Endothelial cell of umbilical vein (primary cell): ENCODE results near the gene TRIP13. TPM values are rescaled to one million over a fixed set of nuclear protein-coding genes. Genes with fewer than 3 reads are reported as not detected.

Experiments
- BruUV-seq: library from RNA; stranded (reverse); fragments of 400-500 nt; replicated peaks from 2 replicates; lab custom pipeline; 2021; lab: Mats Ljungman, UMichigan
- CTCF ChIA-PET: fragments of 300-600, 350-600 bp; sonication (Branson Sonifier 250); formaldehyde crosslinking; loops from one replicate; lab custom pipeline; 2021; ENCODE audit warnings: antibody characterized with exemption, inconsistent platforms; lab: Charles Lee
- POLR2A ChIA-PET: fragments of 300-600, 350-600 bp; sonication (Branson Sonifier 250); formaldehyde crosslinking; loops from one replicate; lab custom pipeline; 2021; ENCODE audit warnings: antibody characterized with exemption, inconsistent platforms; lab: Charles Lee
- DNase-seq: peaks from one replicate; pipeline ENCODE4 v3.0.0-alpha.2; 2011; ENCODE audit warnings: low read depth, low spot score
- FAIRE-seq: peaks from 2 replicates; lab custom pipeline; 2011; peaks lifted over from hg19 to GRCh38; lab: Jason Lieb, UNC
- H2AFZ ChIP-seq: 2 replicates; pipeline ENCODE4 v1.6.0; 2012; ENCODE audit warnings: low read depth, low read length, control low read depth, inconsistent platforms
- H3K27ac ChIP-seq: 2 replicates; pipeline ENCODE4 v1.5.1; 2011; ENCODE audit warnings: low read depth, mild to moderate bottlenecking, control low read depth, low read length, moderate library complexity; ENCODE audit not compliant: insufficient read depth
- H3K27me3 ChIP-seq, 2 experiments: 2 replicates each; pipeline versions ENCODE4 v1.6.0 to v1.6.1; 2011; ENCODE audit warnings: low read length in 2 of 2, mixed read lengths in 1 of 2; ENCODE audit not compliant: control insufficient read depth in 2 of 2, insufficient read depth in 2 of 2
- H3K36me3 ChIP-seq, 2 experiments: 2 replicates in 1 of 2; 3 replicates in 1 of 2; pipeline ENCODE4 v1.5.1; 2011; ENCODE audit warnings: low read length in 2 of 2, mild to moderate bottlenecking in 1 of 2, moderate library complexity in 1 of 2; ENCODE audit not compliant: control insufficient read depth in 2 of 2, insufficient read depth in 2 of 2; ENCODE audit errors: extremely low read depth in 1 of 2
- H3K4me1 ChIP-seq: 3 replicates; pipeline ENCODE4 v1.5.1; 2011; ENCODE audit warnings: mild to moderate bottlenecking, low read length; ENCODE audit not compliant: control insufficient read depth, insufficient read depth; ENCODE audit errors: extremely low read depth
- H3K4me2 ChIP-seq: 2 replicates; pipeline ENCODE4 v1.6.1; 2011; ENCODE audit warnings: low read length, control low read depth, mixed read lengths; ENCODE audit not compliant: insufficient read depth
- H3K4me3 ChIP-seq, 3 experiments: fragments of 200-600 bp in 1 of 3; sonication (generic), shearing (Covaris generic) in 1 of 3; replicated peaks in 1 of 3; 2 replicates each; pipeline ENCODE4 v1.5.1; 2011 to 2016; ENCODE audit warnings: control low read depth in 3 of 3, low read length in 3 of 3, mild to moderate bottlenecking in 2 of 3, inconsistent platforms in 1 of 3, low read depth in 1 of 3, moderate library complexity in 1 of 3; ENCODE audit not compliant: insufficient read depth in 1 of 3
- H3K79me2 ChIP-seq: 2 replicates; pipeline ENCODE4 v1.6.0; 2012; ENCODE audit warnings: low read length, inconsistent platforms; ENCODE audit not compliant: control insufficient read depth, insufficient read depth
- H3K9ac ChIP-seq: replicated peaks from 2 replicates; pipeline ENCODE3; 2011; ENCODE audit warnings: low read length, control low read depth; ENCODE audit not compliant: insufficient read depth; ENCODE audit errors: extremely low read depth
- H3K9me1 ChIP-seq: replicated peaks from 3 replicates; pipeline ENCODE4 v1.6.0; 2011; ENCODE audit warnings: mild to moderate bottlenecking, low read length; ENCODE audit not compliant: control insufficient read depth, insufficient read depth; ENCODE audit errors: extremely low read depth
- H3K9me3 ChIP-seq: replicated peaks from 2 replicates; pipeline ENCODE4 v1.5.1; 2012; ENCODE audit warnings: low read length, inconsistent platforms; ENCODE audit not compliant: control insufficient read depth, insufficient read depth
- H4K20me1 ChIP-seq: replicated peaks from 2 replicates; pipeline ENCODE3; 2011; ENCODE audit warnings: mild to moderate bottlenecking, low read length; ENCODE audit not compliant: control insufficient read depth, insufficient read depth; ENCODE audit errors: extremely low read depth
- EZH2 ChIP-seq: IDR thresholded peaks from 2 replicates; pipeline ENCODE4 v1.6.1; 2012; ENCODE audit warnings: borderline replicate concordance, low read depth, mild to moderate bottlenecking, moderate library complexity, low read length, inconsistent platforms; ENCODE audit not compliant: severe bottlenecking
- FOS ChIP-seq: IDR thresholded peaks from 2 replicates; pipeline ENCODE4 v1.6.1; 2011; ENCODE audit warnings: mild to moderate bottlenecking, low read length, moderate library complexity, borderline replicate concordance; ENCODE audit not compliant: insufficient read depth
- GATA2 ChIP-seq: IDR thresholded peaks from 2 replicates; pipeline ENCODE4 v1.7.0; 2011; ENCODE audit warnings: low read depth, mild to moderate bottlenecking, moderate library complexity, mixed read lengths, low read length; ENCODE audit not compliant: insufficient read length, insufficient read depth
- MAX ChIP-seq: IDR thresholded peaks from 2 replicates; pipeline ENCODE4 v1.6.1; 2011; ENCODE audit not compliant: insufficient read depth, insufficient read length
- POLR2A ChIP-seq: IDR thresholded peaks from 2 replicates; pipeline ENCODE4 v1.6.1; 2012; ENCODE audit warnings: low read depth, mild to moderate bottlenecking, control low read depth, low read length
- POLR2AphosphoS5 ChIP-seq: IDR thresholded peaks from 2 replicates; pipeline ENCODE4 v1.6.1; 2012; ENCODE audit warnings: low read depth, mild to moderate bottlenecking, control low read depth, low read length, moderate library complexity; ENCODE audit not compliant: insufficient read depth
- dilution Hi-C: fragments of 300-500 bp; cut with MboI; formaldehyde crosslinking; loops from one replicate; pipeline ENCODE4 v1.15.0; 2019; ENCODE audit warnings: low sequenced_read_pairs; ENCODE audit not compliant: extremely low pct_ligation_motif_present
- intact Hi-C: fragments of 100-400 bp; cut with micrococcal nuclease; formaldehyde crosslinking; loops from one replicate; pipeline ENCODE4 v1.10.0; 2022
- polyA plus RNA-seq, 4 experiments: library from polyadenylated mRNA; depleted of rRNA in 3 of 4; stranded (reverse) in 3 of 4; unstranded in 1 of 4; fragments of >200 nt; gene quantifications; 2 replicates each; pipeline versions ENCODE4 v1.2.1 to v1.2.3, GENCODE V29; 2011 to 2012; ENCODE audit warnings: missing spikeins in 1 of 4
- total RNA-seq: library from RNA; stranded (reverse); gene quantifications from 2 replicates; pipeline ENCODE4 v1.2.3, GENCODE V29; 2021

TRIP13 gene
- total and polyA plus RNA-seq, 2 donors (not counting 3 experiments of a cell fraction or from before 2014, with no cell fraction given) = 17.4 to 39.0 TPM

GRCh38 chr5:915946-916345 lies 23.3 kb downstream of the TRIP13 start:
- dilution Hi-C loops = no loop called here
- Histone ChIP-seq H3K9me3 (no peaks in the 10 kb centered on the region), H4K20me1 (no peaks in the 10 kb centered on the region), H3K9me1 (no peaks in the 10 kb centered on the region), H3K4me1 (peaks cover 4% of the 10 kb centered on the region), H3K4me3 (no peak overlapping the region), H3K27ac (no peak overlapping the region), H3K36me3 (peaks cover 0 to 8% of the 10 kb centered on the region in 2 experiments), H3K4me2 (no peak overlapping the region), H3K27me3 (no peaks in the 10 kb centered on the region), H3K79me2 (no peaks in the 10 kb centered on the region), H2AFZ (no peak overlapping the region), H3K9ac (no peak overlapping the region)
- ChIA-PET CTCF (interaction anchor here (0.9 to 1.7 kb wide), 2 partner anchors 14 to 24 kb away, joined by 3 to 4 read pairs; partner anchors contain the start of genes BRD9 and TRIP13), POLR2A (no interaction called here)
- no TSS peak for BruUV-seq
- intact Hi-C loops = no loop called here
- TF ChIP-seq EZH2 (no peak), GATA2 (no peak), POLR2A (no peak), MAX (no peak), POLR2AphosphoS5 (no peak), FOS (no peak)
- no peak for FAIRE-seq
- no peak for DNase-seq
